ENCODE data around the gene NRG3. TPM values are rescaled to one million over a fixed set of nuclear protein-coding genes. Genes with fewer than 3 reads are reported as not detected.

NRG3 gene
- total RNA-seq, 1 donor from 2014 or later: 0.92 TPM

DNA sequence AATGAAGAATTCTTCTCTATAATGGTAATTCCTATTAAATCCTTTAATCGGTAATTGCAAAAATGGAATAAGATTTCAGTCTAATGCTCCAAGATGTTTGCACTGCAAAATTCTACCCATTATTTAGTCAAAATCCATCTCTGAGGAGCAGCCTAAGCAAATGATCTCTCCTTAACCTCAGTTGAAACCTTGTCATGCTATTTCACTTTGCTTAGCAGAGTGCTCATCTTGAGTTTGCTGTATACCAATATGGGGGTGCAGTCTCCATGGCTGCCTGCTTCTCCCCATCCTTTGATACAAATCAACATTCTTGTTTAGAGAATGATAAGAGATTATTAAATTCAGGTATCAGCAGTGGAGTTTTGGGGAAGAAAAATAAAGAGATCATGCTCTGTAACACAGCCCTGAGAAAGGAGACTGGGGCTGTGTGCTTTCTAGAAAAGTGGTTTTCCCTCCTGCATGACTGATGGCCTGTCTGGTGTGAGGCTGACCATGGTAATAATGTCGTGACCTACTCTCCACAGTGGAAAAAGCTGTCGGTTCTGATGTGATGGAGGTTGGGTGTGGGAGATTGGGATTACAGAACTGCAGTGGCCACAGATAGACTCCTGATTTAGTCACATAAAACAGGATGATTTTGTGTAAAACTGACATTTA lies 982.1 kb downstream of the NRG3 start:
- no peak overlapping the region for H3K4me3 ChIP-seq (ENCODE audit: low read depth, low read length)
- no peak for DNase-seq (ENCODE audit: low read depth)
- TF ChIP-seq, protein P1, sequence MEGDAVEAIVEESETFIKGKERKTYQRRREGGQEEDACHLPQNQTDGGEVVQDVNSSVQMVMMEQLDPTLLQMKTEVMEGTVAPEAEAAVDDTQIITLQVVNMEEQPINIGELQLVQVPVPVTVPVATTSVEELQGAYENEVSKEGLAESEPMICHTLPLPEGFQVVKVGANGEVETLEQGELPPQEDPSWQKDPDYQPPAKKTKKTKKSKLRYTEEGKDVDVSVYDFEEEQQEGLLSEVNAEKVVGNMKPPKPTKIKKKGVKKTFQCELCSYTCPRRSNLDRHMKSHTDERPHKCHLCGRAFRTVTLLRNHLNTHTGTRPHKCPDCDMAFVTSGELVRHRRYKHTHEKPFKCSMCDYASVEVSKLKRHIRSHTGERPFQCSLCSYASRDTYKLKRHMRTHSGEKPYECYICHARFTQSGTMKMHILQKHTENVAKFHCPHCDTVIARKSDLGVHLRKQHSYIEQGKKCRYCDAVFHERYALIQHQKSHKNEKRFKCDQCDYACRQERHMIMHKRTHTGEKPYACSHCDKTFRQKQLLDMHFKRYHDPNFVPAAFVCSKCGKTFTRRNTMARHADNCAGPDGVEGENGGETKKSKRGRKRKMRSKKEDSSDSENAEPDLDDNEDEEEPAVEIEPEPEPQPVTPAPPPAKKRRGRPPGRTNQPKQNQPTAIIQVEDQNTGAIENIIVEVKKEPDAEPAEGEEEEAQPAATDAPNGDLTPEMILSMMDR (conservative IDR thresholded peaks at IDR 0.05; ENCODE audit: low read depth, low read length): no peak

DNA sequence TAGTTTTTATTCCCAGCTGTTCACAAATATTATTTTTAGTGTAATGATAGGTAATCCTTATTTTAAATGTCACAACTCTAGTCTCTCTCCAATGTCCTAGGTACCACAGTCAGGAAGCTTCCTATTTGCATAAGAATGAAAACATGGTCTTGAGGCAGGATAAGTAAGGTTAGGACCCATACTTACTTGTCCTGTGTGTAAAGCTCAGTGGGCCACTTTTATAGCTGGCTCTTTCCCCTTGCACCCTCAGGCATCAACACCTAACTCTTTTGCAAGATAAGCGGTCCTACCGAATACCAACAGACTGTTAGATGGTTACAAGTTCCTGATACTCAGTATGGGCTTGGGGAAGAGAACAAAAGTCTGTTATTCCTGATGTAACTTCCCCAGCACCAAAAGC lies 986.9 kb downstream of the NRG3 start:
- TF ChIP-seq, protein P1 (conservative IDR thresholded peaks at IDR 0.05; ENCODE audit: low read depth, low read length): no peak
- no peak for DNase-seq (ENCODE audit: low read depth)
- H3K4me3 ChIP-seq (ENCODE audit: low read depth, low read length): no peak overlapping the region

DNA sequence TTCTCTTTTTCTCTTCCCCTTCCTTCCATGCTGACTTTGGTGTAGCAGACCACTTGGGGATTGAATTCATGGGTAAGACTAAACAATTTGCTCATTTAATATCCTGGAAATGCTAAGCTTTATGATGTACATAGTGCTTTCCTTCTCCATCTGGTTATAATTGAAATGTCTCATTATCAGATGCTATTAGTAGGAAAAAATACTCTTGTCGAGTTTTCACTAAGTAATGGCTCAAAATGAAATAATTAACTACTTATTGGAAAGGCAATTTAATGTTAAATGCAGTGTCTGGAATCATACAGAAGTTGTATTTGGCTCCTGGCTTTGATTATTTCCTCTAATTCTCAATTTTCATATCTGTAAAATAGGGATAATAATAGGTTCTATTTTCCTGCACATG lies 990.4 kb downstream of the NRG3 start:
- no peak overlapping the region for H3K4me3 ChIP-seq (ENCODE audit: low read depth, low read length)
- TF ChIP-seq, protein P1 (conservative IDR thresholded peaks at IDR 0.05; ENCODE audit: low read depth, low read length): no peak
- DNase-seq (ENCODE audit: low read depth): no peak

DNA sequence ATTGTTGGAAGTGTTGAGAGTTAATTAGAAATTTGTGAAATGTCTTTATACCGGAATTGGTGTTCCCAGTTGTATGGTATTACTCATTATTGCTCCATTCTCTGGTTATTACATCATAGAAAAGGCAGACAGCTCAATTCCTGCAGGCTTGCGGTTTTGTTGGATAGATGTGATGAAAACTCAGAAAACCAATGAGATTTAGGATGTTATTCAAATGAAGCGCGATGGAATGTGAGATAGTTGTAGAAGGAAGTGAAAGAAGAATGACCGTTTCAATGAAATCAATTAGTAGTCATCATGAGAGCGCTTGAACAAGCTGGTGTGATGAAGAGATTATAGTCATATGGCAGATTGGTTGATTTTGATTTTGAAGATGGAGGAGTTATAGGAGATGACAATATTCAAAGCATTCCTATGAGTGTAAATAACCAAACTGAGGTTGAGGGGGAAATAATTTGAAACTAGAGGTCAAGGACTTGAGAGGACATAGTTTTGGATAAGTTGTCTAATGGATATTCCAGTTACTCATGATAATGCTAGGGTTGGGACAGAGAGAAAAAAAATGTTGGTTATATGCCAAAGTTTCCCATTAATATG lies 991.5 kb downstream of the NRG3 start:
- no peak overlapping the region for H3K4me3 ChIP-seq (ENCODE audit: low read depth, low read length)
- no peak for DNase-seq (ENCODE audit: low read depth)
- TF ChIP-seq, protein P1 (conservative IDR thresholded peaks at IDR 0.05; ENCODE audit: low read depth, low read length): no peak

DNA sequence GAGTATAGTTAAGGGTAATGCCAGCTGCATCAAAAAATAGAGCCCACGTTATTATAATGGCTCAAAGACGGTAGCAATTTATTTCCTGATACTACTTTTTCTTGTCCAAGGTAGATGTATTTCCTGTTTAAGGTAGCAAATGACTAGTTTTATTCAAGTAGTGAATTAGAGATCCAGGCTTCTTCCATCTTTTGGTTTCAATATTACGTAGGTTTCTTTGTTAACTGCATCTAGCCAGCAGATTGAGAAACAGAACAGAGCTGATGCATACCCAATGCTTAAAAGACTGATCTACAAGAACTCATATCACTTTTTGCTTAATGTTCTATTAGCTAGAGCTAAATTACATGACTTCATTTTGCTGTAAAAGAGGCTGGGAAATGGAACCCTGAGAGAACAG lies 992.1 kb downstream of the NRG3 start:
- DNase-seq (ENCODE audit: low read depth): no peak
- TF ChIP-seq, protein P1 (conservative IDR thresholded peaks at IDR 0.05; ENCODE audit: low read depth, low read length): no peak
- no peak overlapping the region for H3K4me3 ChIP-seq (ENCODE audit: low read depth, low read length)

DNA sequence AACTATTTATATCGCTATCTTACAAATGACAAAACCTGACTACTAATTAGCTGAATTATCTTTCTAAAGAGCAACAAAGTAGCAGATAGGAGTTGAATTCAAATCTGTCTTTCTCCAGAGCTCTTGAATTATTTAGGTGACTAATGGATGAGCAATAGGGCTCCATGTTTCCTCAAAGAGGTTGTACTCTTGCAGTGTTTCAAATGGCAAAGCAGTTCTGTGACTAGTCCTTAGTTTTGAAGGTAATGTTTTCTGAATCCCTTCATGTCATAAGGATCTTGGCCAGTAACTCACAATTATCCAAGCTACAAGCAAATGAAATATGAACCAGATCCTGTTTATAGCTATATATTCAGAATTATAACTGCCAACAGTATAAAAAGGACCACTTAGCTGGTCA lies 999.7 kb downstream of the NRG3 start:
- no peak for DNase-seq (ENCODE audit: low read depth)
- H3K4me3 ChIP-seq (ENCODE audit: low read depth, low read length): no peak overlapping the region
- TF ChIP-seq, protein P1 (conservative IDR thresholded peaks at IDR 0.05; ENCODE audit: low read depth, low read length): no peak

DNA sequence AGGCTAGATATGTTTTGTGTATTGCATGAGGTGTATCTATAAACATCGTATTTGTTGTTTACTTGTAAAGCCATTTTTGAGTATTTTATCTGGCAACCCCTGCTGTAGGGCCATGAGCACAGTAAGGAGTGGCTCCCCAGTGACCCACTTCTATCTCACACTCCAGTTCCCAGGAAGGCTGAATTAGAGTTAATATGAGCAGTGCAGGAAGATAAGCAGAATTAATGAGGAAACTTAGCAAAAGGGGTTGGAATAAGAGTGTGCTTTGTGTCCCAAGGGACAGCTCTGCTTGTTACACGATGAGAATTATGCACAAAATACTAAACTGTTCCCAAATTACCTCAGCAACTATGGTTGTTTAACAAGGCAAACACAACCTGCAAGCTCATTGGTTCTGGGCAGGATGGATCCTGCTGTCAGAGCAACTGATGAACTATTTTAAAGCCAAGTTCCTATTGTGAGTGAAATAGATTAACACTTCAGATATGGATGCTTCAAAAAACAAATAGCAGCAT lies 1005.8 kb downstream of the NRG3 start:
- TF ChIP-seq, protein P1 (conservative IDR thresholded peaks at IDR 0.05; ENCODE audit: low read depth, low read length): no peak

More for the DNA sequence above, 1005.8 kb downstream of the NRG3 start:
- no peak overlapping the region for H3K4me3 ChIP-seq (ENCODE audit: low read depth, low read length)
- no peak for DNase-seq (ENCODE audit: low read depth)
